Hepatocyte (in vitro differentiated cells): ENCODE results near the gene MOSMO.

Experiments used
- CTCF ChIP-seq: fragments of 200-600 bp; sonication (generic); IDR thresholded peaks from 2 replicates; pipeline ENCODE4 v1.5.1; 2016; ENCODE audit warnings: antibody characterized with exemption, mild to moderate bottlenecking; ENCODE audit not compliant: poor library complexity
- EZH2 ChIP-seq: fragments of 200-600 bp; sonication (generic); IDR thresholded peaks from 2 replicates; pipeline ENCODE4 v1.6.1; 2016; ENCODE audit warnings: antibody characterized with exemption, mild to moderate bottlenecking, borderline replicate concordance

DNA sequence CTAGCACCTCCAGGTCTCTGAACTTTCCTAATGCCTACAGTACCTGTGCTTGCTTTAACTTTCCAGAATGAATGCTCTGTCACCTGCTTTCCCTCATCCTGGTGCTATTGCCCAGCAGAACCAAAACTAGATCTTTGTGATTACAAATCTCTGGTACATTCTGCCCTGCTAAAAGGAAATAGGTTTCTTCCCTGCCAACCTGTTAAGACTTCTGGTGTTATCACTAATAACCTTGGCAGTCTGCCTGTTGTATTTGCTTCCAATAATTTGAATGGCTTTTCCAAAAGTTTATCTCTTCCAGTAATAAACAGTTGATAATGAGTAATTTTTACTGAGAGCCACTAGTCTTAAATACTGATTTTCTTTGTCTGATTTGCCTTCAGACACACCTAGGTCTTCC, 22.4 kb upstream of the MOSMO start:
- TF ChIP-seq CTCF = no peak
- TF ChIP-seq EZH2 = no peak
